Kidney (tissue), 14 donors: ENCODE results near the gene OR10AD1. TPM values are rescaled to one million over a fixed set of nuclear protein-coding genes. Genes with fewer than 3 reads are reported as not detected.

Experiments
- DNase-seq, 5 donors: peaks; one replicate each; pipeline ENCODE4 v3.0.0-alpha.2; 2013 to 2020
- FAIRE-seq: peaks from 2 replicates; lab custom pipeline; 2012; peaks lifted over from hg19 to GRCh38; lab: Jason Lieb, UNC
- H3K27ac ChIP-seq, 2 donors: one replicate each; pipeline ENCODE4 v1.7.0; 2013; ENCODE audit warnings: low read depth in 2 of 2, low read length in 2 of 2, inconsistent platforms in 1 of 2
- H3K27me3 ChIP-seq: one replicate; pipeline ENCODE4 v1.7.1; 2013; ENCODE audit warnings: low read length, inconsistent platforms; ENCODE audit not compliant: control insufficient read depth, insufficient read depth
- H3K36me3 ChIP-seq, 3 donors: one replicate each; pipeline versions ENCODE4 v1.7.0 to v1.7.1; 2013; ENCODE audit warnings: low read length in 3 of 3, control low read depth in 1 of 3, inconsistent platforms in 1 of 3; ENCODE audit not compliant: insufficient read depth in 3 of 3, control insufficient read depth in 2 of 3
- H3K4me1 ChIP-seq, 3 donors: one replicate each; pipeline versions ENCODE4 v1.7.0 to v1.7.1; 2013; ENCODE audit warnings: low read length in 3 of 3, inconsistent platforms in 1 of 3, low read depth in 1 of 3; ENCODE audit not compliant: control insufficient read depth in 2 of 3, insufficient read depth in 2 of 3
- H3K4me3 ChIP-seq, 3 donors: one replicate each; pipeline versions ENCODE4 v1.7.0 to v1.8.1; 2013; ENCODE audit warnings: low read length in 3 of 3, control low read depth in 1 of 3, inconsistent platforms in 1 of 3
- H3K9ac ChIP-seq, 3 donors: one replicate each; pipeline versions ENCODE4 v1.7.0 to v1.7.1; 2013; ENCODE audit warnings: low read length in 3 of 3, control low read depth in 1 of 3, inconsistent platforms in 1 of 3
- H3K9me3 ChIP-seq, 3 donors: one replicate each; pipeline versions ENCODE4 v1.7.0 to v1.7.1; 2013; ENCODE audit warnings: low read length in 3 of 3, control low read depth in 1 of 3, inconsistent platforms in 1 of 3; ENCODE audit not compliant: control insufficient read depth in 2 of 3, insufficient read depth in 1 of 3
- intact Hi-C: fragments of 100-400 bp; cut with DNase I; formaldehyde crosslinking; loops from one replicate; pipeline ENCODE4 v1.11.1; 2022
- polyA plus RNA-seq: library from polyadenylated mRNA; stranded (reverse); fragments of 350-450 nt; fragmentation: Illumina TruSeq; extraction: RNeasy Lipid Tissue Mini Kit (QIAGEN cat#74804); gene quantifications from one replicate; pipeline ENCODE4 v1.2.3, GENCODE V29; 2014; ENCODE audit warnings: low read depth, low replicate concordance; ENCODE audit not compliant: insufficient read depth
- total RNA-seq: library from RNA; stranded (reverse); fragmentation: NEBNext Ultra II Directional; extraction: Animal tissue kit (Norgen Biotek cat#: 25700); gene quantifications from one replicate; pipeline ENCODE4 v1.2.1, GENCODE V29; 2021
- TF ChIP-seq, protein P1 (sequence below): IDR thresholded peaks from 3 replicates; pipeline ENCODE4 v1.5.1; 2012; ENCODE audit warnings: mild to moderate bottlenecking, moderate library complexity, borderline replicate concordance; ENCODE audit not compliant: insufficient read depth; ENCODE audit errors: extremely low read depth
- donor health status: control.
- donor health status: control.
- donor health status: control.
- donor health status: control.
- donor health status: control.
- donor health status: DM: yes; HTN: yes; CAD: no.
- donor health status: Normal renal cell carcinoma (clear cell type).

OR10AD1 gene
- total and polyA plus RNA-seq, 2 donors from 2014 or later, result not detected

DNA sequence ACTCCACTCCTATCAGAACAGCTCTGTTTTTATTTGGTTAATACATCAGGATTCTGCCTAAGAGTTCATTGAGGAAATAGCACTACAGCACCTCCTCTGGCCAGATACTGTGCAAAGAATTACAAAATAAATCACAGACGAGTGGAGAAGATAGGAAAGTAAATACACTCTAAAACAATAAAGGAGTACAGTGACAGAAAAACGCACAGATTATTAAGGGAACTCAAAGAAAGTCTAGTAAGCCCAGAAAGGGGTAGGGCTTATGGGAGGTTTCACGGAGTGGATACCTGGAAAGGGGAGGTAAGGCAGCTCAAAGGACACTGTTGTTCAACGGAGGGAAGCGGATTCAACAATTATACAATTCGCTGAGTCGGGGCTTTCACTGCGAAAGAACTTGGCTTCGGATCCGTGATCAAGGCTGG is 5.5 kb downstream of the OR10AD1 start:
- H3K9me3 ChIP-seq, result peaks cover 0 to 2% (median 0%) of the 10 kb centered on the region in 3 donors
- peak overlapping the region; percentile 94 to 96 for H3K27ac ChIP-seq
- intact Hi-C loops, result no loop called here
- peaks cover 0 to 3% (median 2%) of the 10 kb centered on the region in 3 donors for H3K4me1 ChIP-seq
- no peaks in the 10 kb centered on the region for H3K27me3 ChIP-seq
- TF ChIP-seq, protein P1, sequence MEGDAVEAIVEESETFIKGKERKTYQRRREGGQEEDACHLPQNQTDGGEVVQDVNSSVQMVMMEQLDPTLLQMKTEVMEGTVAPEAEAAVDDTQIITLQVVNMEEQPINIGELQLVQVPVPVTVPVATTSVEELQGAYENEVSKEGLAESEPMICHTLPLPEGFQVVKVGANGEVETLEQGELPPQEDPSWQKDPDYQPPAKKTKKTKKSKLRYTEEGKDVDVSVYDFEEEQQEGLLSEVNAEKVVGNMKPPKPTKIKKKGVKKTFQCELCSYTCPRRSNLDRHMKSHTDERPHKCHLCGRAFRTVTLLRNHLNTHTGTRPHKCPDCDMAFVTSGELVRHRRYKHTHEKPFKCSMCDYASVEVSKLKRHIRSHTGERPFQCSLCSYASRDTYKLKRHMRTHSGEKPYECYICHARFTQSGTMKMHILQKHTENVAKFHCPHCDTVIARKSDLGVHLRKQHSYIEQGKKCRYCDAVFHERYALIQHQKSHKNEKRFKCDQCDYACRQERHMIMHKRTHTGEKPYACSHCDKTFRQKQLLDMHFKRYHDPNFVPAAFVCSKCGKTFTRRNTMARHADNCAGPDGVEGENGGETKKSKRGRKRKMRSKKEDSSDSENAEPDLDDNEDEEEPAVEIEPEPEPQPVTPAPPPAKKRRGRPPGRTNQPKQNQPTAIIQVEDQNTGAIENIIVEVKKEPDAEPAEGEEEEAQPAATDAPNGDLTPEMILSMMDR, result peak; percentile 43
- H3K36me3 ChIP-seq, result no peaks in the 10 kb centered on the region
- peak overlapping the region; percentile 92 to 97 (median 93) for H3K4me3 ChIP-seq
- FAIRE-seq (no peak), DNase-seq (peak in 2 of 5 donors; percentile 21 to 80)
- H3K9ac ChIP-seq, result peak overlapping the region; percentile 65 to 91 (median 84)

DNA sequence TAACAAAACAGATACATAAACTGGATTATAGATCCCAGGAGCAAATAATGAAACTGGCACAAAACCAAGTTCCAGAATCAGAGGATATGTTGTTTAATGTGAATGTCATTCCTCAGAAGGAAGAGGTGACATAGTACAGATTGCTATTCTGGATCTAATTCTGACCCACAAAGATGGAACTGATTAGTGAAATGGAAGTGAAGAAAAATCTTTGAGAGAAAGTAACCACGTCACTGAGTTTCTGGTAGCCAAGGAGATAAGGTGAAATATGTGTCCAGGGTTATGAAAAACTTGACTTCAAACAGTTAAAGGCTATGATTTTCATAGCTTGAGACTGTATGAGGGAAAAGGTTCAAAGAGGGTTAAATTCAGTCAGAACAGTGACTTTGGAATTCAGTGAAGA is 8.3 kb downstream of the OR10AD1 start:
- DNase-seq (no peak), FAIRE-seq (no peak)
- Histone ChIP-seq H3K4me3 (no peak overlapping the region), H3K36me3 (no peaks in the 10 kb centered on the region), H3K4me1 (peaks cover 0 to 2% (median 0%) of the 10 kb centered on the region in 3 donors), H3K27me3 (no peaks in the 10 kb centered on the region), H3K9me3 (no peaks in the 10 kb centered on the region), H3K27ac (no peak overlapping the region), H3K9ac (no peak overlapping the region)
- TF ChIP-seq, protein P1, result no peak
- intact Hi-C loops, result no loop called here

DNA sequence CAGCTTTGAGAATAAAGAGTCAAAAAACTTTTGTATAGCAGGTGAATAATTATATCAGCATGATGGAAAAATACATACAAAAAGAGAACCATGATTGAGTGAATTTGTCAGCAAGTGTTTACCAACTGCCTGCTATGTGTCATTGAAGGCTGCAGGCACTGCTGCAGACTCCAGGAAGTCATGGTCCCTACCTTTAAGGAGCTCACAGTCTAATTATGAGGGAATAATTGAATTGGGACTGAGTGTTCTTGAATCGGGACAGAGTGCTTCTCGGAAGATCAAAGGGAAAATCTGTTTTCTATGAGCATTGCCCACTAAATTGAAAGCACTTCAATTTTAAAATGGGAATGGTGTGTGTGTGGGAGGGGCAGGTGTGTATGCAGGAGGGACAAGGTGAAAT is 9.5 kb downstream of the OR10AD1 start:
- Histone ChIP-seq H3K4me3 (no peak overlapping the region), H3K9me3 (no peaks in the 10 kb centered on the region), H3K27me3 (no peaks in the 10 kb centered on the region), H3K9ac (no peak overlapping the region), H3K27ac (no peak overlapping the region), H3K4me1 (peaks cover 0 to 2% (median 0%) of the 10 kb centered on the region in 3 donors), H3K36me3 (no peaks in the 10 kb centered on the region)
- intact Hi-C loops, result no loop called here
- DNase-seq (no peak), FAIRE-seq (no peak)
- TF ChIP-seq, protein P1, result no peak

DNA sequence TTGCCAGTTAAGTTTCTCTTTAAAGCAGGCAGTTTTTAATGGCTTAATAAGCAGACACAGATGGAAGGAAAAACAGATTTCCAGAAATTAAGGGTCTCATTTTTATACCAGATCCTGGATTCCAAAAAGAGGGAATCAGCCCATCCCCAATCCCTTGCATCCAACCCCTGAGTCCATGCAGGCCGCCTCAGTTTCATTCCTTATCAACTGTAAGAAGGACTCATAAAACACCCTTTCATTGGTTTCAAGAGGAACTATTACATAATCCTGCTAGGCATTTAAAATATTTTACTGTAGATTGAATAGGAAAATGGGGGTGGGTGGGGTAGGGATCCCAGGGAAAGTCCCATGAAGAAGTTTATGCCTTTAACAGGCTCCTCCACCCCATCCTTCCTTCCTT is 10.2 kb downstream of the OR10AD1 start:
- Histone ChIP-seq H3K9me3 (no peaks in the 10 kb centered on the region), H3K27ac (no peak overlapping the region), H3K4me1 (peaks cover 0 to 2% (median 0%) of the 10 kb centered on the region in 3 donors), H3K4me3 (no peak overlapping the region), H3K27me3 (no peaks in the 10 kb centered on the region), H3K36me3 (no peaks in the 10 kb centered on the region), H3K9ac (no peak overlapping the region)
- TF ChIP-seq, protein P1, result no peak
- intact Hi-C loops, result no loop called here
- FAIRE-seq (no peak), DNase-seq (no peak)
